Neural cell (in vitro differentiated cells): ENCODE results near the gene SENP5.

Experiments used
- CTCF ChIP-seq: fragments of 450-650 bp; IDR thresholded peaks from 2 replicates; pipeline ENCODE4 v1.5.1; 2014; ENCODE audit warnings: antibody characterized with exemption, mild to moderate bottlenecking, moderate library complexity; ENCODE audit not compliant: poor library complexity, severe bottlenecking
- EP300 ChIP-seq: fragments of 450-650 bp; conservative IDR thresholded peaks from 2 replicates; pipeline ENCODE4 v1.6.1; 2014; ENCODE audit warnings: antibody characterized with exemption, mild to moderate bottlenecking, moderate library complexity; ENCODE audit not compliant: poor library complexity, severe bottlenecking
- EZH2 ChIP-seq: fragments of 200-600, 300-800 bp; shearing (Covaris generic), sonication (generic); IDR thresholded peaks from 2 replicates; pipeline ENCODE4 v1.6.1; 2014; ENCODE audit warnings: antibody characterized with exemption, low read length, borderline replicate concordance, mild to moderate bottlenecking; ENCODE audit not compliant: insufficient read depth, poor library complexity, severe bottlenecking
- POLR2AphosphoS5 ChIP-seq: IDR thresholded peaks from 2 replicates; pipeline ENCODE4 v1.6.1; 2012
- SMC3 ChIP-seq: fragments of 450-650 bp; conservative IDR thresholded peaks from 2 replicates; pipeline ENCODE4 v1.6.1; 2014; ENCODE audit warnings: antibody characterized with exemption, mild to moderate bottlenecking, moderate library complexity; ENCODE audit not compliant: poor library complexity
- TAF1 ChIP-seq: IDR thresholded peaks from 2 replicates; pipeline ENCODE4 v1.6.1; 2012; ENCODE audit warnings: low read depth

- TF ChIP-seq CTCF: no peak
- TF ChIP-seq EP300: no peak
- TF ChIP-seq EZH2: no peak
- no peak for TF ChIP-seq SMC3
- TF ChIP-seq POLR2AphosphoS5: no peak
- no peak for TF ChIP-seq TAF1
Observed at GRCh38 chr3:196938576-196938975, 70.9 kb downstream of the SENP5 start.
